GM18520 (cell line): Measurements from ENCODE around the gene PREX1.
"Not testable (repeated sequence)": the region's sequence is repeated elsewhere in the genome, so short reads cannot be mapped to it uniquely, and the experiment has no call there.

Experiments
- ATAC-seq: cut with Tn5 transposase; IDR thresholded peaks from one replicate; pipeline ENCODE4 v1.9.1; 2021; ENCODE audit not compliant: unreplicated experiment

The PREX1 gene

DNA sequence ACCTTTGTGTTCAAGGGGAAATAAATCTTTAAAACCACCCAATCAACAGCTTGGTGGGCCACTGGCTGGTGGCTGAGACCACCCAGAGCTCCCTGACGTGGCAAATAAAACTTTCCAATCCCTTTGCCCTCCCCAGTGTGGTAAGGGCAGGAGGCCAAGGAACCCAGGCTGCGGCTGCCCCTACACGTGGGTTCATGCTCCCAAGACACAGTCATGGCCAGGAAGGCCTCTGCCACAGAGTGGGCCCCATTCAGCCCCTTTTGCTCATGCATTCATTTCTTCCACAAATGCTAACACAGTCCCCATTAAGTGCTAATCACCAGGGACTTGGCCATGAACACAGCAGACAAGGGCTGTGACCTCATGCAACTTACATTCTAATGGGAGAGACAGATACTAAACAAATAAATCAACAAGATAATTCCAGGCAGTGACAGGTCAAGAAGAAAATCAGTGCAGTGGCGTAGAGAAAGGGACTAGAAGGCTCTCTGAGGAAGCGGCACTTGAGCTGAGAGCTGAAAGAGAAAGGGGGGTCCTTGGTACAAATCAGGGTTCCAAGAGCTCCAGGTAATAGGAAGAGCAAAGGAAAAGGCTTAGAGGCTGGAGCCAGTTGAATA lies 13.8 kb downstream of the PREX1 start:
- no peak for ATAC-seq

DNA sequence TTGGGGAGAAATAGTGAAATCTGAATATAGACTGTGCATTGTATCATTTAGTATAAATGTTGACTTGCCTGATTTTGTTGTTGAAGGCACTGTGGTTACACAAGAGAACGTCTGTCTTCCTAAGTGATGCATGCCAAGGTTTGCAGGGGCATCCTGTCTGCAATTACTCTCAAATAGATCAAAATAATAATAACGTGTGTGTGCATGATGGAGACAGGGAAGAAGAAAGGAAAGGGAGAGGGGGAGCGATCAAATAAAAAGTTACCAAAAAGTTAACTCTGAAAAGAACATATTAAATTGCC lies 14.4 kb downstream of the PREX1 start:
- no peak for ATAC-seq

DNA sequence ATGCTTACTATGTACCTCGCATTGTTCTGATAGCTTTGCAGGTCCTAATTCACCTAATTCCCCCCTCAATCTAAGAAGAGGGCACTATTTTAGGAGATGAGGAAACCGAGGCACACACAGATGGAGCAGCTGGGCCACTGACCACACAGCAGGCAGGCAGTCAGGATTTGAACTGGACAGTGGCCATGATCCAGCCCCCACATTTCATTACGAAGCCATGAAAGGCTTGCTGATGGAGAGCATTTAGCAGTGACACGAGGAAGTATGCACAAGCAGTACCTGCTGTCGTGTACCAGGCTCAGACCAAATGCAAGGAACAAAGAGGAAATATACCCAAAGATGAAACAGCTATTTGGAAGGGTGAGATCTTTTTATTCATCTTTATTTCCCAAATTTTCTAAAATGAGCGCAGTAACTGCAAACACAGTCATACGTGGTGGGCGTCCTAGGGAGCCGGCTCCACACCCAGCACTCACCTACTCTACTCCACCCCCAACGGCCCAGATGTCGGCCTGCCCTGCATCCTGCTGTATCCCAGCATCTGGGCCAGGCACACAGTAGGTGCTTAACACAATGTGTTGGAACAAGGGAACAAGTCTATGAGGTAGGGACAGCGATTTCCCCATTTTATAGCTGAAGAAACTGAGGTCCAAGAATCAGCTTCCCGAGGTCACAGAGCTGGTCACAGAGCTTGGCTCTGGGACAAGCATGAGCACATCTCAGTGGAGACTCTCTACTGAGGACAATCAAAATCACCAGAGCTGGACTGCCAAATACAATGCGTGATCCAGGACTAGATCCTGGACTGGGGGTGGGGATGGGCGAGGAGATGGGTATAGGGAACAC lies 15.0 kb downstream of the PREX1 start:
- ATAC-seq, result no peak

DNA sequence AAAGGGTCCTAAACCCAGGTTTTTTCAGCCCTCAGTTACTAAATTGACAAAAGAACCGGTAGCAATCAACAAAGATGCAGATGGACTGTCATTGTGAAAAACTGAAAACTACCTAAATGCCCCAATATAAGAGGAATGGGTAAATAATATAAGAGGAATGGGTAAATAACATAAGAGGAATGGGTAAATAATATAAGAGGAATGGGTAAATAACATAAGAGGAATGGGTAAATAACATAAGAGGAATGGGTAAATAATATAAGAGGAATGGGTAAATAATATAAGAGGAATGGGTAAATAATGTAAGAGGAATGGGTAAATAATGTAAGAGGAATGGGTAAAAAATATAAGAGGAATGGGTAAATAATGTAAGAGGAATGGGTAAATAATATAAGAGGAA lies 15.7 kb downstream of the PREX1 start:
- ATAC-seq, result not testable (repeated sequence)

DNA sequence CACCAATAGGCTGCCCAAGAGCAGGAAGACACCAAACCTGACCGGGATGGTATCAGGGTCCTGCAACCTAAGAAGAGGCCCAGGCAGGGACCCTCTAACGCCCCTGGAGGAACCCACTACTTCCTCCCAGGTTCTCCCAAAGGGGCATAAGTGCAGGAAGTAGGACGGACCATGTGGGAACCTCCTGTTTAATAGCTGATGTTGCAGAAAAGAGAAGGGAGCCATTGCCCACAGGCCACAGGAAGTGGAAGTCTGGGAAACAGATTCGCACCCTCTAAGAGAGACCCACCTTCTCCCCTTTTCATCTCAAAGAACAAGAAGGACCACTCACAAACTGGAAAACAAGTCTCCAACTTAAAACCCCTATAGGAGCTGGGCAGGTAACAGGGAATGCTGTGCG lies 18.1 kb downstream of the PREX1 start:
- no peak for ATAC-seq

DNA sequence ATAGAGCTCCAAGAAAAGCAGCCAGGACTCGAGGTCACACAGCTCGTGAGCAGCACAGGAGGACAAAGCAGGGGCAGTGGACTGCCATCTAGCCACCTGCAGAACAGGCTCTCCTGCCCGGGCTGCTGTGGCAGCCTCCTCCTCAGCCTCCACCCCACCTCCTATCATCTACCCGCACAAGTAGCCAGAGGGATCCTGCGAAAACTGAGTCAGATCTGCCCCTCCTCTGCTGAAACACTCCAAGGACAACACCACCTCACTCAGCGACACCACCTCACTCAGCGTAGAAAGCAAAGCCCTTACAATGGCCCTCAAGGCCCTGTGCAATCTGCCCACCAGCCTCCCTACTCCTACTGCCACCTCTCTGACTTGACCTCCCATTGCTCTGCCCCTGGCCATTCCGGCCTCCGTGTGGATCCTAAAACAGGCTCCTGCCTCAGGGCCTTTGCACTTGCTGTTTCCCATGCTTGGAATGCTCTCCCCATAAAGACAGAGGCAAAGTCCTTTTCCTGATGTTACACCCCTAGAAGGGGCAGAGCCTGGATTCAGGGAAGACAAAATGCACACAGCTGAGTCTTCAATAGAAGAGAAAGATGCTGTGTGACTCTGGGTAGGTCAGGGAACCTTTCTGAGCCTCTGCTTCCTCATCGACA lies 19.3 kb downstream of the PREX1 start:
- no peak for ATAC-seq

DNA sequence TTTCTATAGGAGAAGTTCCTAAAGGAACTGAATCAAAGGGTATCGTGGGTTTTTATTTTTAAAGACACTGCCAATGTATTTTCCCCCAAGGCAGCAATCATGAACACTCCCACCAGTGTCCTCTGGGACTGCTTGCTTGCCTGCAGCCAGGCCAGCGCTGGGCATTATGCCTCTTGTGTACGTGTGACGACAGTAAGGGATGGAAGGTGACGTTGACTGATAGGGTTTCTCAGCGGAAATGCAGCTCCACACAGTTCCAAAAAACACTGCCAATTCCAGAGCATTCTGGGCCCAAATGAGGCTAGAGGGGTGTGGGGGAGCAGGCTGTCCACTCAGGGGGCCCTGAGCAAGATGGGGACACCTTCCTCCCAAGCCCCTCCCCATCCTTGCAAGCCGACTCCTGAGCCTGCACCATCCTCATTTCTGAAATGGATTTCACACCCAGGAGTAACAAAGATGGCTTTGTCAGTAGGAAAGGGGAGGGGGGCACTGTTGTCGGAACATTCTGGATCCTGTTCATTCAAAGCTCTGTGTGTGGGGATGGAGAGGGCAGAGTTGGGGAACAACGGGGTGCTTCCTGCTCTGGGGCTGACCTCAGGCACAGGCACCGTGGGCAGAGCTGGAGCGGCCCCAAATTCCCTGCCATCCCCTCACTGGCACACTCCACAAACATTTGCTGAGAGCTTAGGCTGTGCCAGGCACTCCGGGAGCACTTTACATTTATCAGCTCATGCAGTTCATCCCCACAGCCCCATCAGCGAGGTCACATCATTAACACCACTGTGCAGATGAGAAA lies 20.0 kb downstream of the PREX1 start:
- no peak for ATAC-seq

DNA sequence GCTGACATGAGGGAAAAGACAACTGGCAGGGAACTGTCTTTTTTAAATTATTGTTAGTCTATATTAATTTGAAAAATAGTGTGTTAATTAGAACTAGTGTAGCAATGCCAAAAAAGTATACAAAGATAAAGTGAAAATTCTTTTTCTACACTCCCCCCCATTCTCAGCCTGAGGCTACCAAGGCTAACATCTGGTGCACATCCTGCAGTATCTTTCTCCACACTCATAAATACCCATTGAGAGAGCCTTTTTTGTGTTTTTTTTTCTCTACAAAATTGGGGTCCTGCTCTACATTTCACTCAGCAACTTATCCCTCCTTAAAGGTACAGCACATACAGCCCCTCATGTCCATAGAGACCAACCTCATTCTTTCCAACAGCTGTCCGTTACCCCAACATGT lies 20.7 kb downstream of the PREX1 start:
- ATAC-seq, result no peak

DNA sequence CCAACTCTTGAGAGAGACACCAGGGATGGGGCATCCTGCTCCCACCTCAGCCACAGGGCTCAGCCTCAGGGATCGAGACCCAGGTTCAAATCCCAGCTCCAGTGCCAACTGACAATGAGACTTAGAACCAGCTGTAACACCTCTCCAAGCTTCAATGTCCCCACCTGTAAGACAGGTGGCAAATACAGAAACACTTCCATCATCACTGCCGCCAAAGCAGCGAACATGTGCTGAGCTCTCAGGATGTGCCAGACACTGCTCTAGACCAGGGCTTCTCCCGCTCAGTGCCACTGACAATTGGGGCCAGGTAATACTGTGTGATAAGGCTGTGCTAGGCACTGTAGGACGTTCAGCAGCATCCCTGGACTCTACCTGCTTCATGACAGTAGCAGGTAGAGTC lies 22.1 kb downstream of the PREX1 start:
- no peak for ATAC-seq

DNA sequence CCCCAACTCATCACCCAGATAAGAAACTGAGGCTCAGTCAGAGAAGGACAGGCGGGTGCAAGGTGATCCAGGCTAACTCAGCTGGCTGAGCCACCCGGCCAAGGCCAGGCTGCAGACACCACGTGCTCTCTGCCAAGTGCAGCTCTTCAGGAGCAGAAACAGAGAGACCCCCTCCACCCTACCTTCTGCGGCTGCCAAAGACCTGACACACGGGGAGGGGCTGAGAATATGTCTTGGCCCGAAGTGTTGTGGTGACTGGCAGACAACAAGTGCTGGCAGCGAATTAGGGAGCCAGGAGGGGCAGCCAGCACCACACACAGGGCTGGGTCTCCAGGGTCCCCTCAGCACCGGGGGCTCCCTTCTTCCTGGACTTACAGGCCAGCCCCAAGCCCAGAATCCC lies 22.5 kb downstream of the PREX1 start:
- ATAC-seq, result no peak

DNA sequence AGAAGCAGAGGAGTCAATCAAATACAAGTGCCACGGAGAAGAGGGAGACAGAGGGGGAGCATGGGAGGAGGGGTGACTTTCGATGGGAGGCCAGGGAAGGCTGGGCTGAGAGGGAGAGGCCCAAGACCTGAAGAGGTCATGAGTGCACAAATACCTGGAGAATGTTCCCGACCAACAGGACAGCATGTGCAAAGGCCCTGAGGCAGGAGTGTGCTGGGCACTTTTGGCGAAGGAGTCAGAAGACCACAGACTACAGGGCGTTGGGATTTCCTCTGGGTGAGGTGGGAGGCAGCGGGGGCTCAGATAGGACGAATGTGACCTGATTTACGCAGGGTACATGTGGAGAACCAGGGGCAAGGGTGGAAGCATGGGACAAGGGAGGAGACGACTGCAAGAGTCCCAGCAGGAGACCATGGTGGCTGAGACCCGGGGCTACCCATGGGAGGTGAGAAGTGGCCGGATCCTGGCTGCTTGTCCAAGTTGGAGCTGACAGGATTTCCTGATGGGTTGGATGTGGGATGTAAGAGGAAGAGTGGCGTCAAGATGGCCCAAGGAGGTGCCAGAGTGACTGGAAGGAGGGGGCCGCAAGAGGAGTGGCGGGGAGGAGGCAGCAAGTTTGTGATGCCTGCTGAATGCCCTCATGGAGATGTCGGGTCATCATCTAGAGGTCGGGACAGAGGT lies 23.4 kb downstream of the PREX1 start:
- ATAC-seq, result no peak

DNA sequence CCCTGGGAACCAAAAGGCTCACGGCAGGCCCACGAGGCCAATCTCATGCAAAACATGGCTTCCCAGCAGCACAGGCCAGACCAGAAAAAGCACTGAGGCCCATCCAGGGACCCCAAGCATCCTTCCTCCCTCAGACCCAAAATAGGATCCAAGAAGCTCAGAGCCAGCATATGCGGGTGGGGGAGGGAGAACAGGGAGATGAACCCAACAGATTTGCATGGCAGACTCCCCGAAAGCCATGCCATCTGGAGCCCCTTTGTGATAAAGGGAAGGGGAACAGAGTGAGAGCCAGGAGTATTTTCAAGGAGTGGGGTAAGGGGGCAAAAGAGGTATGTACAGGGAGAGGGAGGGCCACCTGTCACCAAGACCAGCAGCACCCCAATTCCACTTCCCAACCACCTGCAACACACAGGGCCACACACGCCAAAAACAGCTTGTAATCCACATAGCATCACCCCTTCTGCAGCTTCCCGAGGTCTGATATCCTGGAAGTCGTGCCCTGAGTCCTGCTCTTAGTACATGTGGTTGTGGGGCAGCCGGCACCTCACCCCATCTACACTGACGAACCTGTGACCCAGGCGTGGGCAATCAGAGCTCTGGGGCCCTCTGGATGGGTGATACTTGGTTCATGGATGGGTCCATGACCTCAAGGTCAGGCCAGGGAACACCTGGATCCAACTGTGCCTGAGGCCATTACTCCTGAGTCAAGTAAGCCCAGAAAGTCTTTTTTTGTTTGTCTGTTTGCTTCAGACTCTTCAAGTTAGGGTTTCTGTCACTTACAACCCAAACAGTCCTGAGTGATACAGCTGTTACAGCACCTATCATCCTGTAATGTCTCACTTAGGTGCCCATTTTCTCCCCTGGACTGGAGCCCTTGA lies 24.4 kb downstream of the PREX1 start:
- no peak for ATAC-seq

DNA sequence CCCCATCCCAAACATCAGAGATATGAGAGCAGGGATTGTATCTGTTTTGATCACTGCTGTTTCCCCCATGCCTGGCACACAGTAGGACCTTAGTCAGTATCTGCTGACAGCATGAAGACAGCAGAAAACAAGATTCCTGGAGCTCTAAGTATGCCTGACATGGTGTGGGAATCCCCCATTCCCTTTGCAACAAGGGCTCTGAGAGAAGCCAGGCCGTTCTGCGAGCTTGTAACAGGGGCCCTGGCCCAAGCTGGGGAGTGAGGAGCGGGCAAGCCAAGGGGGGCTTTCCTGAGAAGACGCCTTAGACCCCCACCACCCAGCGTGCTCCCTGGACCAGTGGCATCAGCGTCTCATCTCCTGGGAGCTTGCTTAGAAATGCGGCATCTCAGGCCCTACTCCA lies 25.2 kb downstream of the PREX1 start:
- ATAC-seq, result no peak

DNA sequence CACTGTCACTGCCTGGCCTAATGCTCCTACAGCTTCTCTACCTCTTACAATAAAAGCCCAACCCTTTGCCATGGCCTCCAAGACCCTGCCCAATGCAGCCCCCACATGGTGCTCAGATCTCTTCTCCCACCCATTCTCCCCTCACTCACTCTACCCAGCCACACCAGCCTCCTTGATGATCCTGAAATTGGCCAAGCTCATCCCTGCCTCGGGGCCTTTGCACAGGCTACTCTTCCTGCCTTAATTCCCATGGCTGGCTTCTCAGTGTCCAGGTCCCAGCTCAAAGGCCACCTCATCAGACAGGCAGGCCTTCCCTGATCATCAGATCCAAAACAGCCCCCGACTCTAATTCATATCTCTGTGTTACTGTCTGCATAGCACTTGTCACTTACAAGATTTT lies 25.6 kb downstream of the PREX1 start:
- no peak for ATAC-seq

DNA sequence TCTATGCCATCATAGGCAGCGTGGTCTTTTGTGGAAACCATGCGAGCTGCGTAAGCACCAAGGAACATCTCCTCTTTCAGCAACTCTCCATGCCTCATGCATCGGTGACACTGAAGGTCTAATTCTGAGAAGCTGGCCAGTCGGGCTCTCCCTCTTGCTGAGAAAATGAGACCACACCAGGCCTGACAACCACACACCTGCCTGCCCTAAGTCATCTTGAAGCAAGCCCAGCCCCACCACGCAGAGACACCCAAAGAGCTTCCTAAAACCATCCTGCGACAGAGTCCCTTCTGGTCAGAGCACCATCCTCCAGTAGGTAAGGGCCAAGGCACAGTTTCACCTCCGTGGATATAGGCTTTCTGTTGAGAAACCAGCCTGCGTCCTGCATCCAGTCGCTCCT lies 26.6 kb downstream of the PREX1 start:
- ATAC-seq, result no peak

DNA sequence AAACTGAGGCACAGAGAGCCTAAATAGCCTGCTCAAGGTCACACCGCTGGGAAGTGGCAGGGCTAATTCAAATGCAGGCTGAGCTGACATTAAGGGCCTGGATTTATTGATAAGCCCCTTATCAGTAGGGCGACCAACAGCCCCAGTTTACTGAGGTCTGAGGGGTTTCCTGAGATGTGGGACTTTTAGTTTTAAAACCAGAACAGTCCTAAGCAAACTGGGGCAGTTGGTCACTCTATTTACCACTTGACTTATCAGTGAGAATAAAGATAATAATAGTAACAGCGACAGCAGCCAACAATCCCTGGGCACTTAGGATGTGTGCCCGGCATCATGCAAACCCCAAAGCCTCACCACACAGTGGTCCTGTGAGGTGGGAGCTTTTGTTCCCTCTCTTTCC lies 27.6 kb downstream of the PREX1 start:
- no peak for ATAC-seq

DNA sequence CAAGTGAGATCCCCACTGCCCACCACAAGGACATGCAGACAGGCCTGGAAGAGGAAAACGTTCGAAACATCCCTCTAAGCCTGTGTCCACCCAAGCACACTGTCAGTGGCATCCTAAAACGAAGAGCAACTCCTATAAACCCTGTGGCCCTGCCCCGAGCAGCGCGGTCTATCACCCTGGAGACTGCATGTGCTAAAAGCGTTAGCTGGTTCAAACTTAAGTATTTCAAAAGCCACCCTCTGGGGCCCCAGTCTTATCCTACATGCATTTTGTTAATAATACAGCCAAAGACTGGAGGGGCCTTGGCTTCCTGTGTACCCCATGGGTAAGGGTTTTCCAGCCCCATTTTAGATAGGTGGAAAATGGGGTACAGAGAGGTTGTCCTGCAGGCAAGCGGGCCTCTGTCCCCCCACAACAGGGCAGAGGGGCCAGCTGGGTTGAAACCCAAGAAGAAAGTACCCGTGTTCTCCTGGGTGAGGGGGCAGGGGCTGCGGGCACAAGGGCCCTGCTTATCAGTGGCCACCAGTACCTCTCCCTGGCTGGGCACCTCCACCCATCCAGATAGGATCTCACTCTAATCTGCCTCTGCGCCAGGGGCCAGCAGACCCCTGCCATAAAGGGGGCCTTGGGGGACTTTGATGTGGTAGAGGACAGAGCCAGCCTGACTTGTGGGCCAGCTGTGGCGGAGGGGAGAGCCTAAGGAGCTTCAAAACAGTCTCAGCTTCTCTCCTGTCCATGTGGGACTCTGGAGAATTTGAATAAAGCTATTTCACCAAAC lies 28.3 kb downstream of the PREX1 start:
- ATAC-seq, result no peak

DNA sequence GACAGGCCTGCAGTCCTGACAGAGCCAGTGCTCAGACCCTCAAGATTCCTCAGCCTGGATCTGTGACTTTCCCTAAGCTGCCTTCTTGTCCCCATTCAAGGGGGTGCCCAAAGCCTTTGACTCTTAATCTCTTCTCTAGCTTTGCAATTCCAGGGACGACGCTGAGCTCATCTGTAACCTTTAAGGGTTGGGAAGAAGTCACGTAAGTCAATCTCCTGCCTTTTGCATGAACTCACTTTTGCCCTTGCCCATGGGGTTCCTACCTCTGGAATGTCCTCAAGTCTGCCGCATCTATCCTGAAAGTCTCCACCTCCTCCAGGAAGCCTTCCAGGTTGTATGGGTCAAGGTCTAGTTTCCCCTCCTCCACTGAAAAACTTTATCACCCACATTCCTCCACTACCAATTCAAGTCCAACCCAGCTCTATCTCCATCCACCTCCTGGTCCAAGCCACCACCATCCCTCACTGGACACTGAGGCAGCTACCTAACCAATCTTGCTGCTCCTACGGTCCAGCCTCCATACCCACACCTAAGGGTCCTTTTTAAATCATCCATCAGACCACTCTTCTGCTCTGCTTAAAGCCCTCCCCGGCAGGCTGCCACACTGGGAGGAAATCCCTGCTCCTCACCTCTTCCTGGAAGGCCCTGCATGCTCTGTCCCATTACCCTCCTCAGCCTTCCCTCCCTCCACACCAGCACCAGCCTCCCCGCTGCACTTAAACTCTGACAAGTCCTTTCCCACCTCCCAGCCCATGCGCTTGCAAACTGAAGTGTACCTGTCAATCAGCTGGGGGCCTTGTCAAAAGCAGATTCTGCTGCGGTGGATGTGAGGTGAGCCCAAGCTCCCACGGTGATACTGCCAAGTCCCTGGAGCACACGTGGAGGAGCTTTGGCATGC lies 29.7 kb downstream of the PREX1 start:
- no peak for ATAC-seq
